HG02763 (cell line): Measurements from ENCODE around the gene HSF2BP.
"Not testable (repeated sequence)": the region's sequence is repeated elsewhere in the genome, so short reads cannot be mapped to it uniquely, and the experiment has no call there.

Source experiments
- ATAC-seq: cut with Tn5 transposase; IDR thresholded peaks from one replicate; pipeline ENCODE4 v1.9.1; 2021; ENCODE audit warnings: mild to moderate bottlenecking, moderate library complexity; ENCODE audit not compliant: unreplicated experiment

Gene HSF2BP

DNA sequence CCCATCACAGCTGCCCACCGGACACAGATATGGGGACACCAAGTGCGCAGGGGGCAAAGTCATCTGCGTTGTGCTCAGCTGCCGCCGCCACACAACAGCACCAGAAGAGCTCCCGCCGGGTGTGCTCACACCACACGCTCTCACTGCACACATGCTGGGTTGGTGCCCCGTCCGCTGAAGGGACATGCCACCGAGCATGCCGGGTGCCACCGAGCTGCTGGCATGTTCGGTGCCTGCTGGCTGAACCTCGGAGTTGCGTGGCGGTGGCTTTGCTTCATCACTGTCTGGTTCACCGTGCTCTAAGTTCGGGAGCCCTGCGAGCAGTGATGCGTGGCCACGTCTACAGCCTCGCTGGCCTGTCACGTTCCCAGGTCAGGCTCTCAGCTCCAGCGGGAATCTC, 174.3 kb downstream of the HSF2BP start:
- ATAC-seq = not testable (repeated sequence)

DNA sequence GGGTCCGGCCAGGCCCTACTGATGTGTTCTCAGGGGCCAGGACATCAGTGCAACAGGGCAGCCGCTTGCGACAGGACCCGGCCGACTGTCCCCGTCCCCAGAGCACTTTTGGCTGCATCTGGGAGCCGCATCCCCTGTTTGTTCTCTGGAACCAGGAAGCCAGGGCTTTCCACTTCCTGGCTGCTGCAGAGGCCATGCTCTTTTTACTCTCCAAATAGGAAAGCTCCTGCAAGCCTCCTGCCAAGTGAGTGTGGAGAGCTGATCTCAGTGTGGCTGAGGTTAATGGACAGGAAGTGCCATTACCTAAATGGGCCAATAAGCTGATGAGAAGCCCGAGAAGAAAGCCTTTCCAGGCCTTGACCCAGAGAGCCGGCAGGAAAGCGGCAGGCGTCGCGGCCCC, 180.1 kb downstream of the HSF2BP start:
- not testable (repeated sequence) for ATAC-seq
